Smooth muscle cell (in vitro differentiated cells): Measurements from ENCODE around the gene TCF23. TPM values are rescaled to one million over a fixed set of nuclear protein-coding genes. Genes with fewer than 3 reads are reported as not detected.

Experiments
- DNase-seq: peaks from one replicate; lab custom pipeline; 2025; ENCODE audit not compliant: unreplicated experiment; lab: John Stamatoyannopoulos, UW
- H2AFZ ChIP-seq: fragments of 200-600 bp; sonication (generic); 2 replicates; pipeline ENCODE4 v1.6.0; 2016; ENCODE audit warnings: antibody characterized with exemption, low read depth, mild to moderate bottlenecking
- H3F3A ChIP-seq: fragments of 200-600 bp; sonication (generic); 2 replicates; pipeline ENCODE4 v1.6.0; 2017; ENCODE audit warnings: antibody characterized with exemption, low read depth
- H3K27ac ChIP-seq: fragments of 200-600 bp; sonication (generic); 2 replicates; pipeline ENCODE4 v1.5.1; 2016; ENCODE audit warnings: low read depth, mild to moderate bottlenecking
- H3K27me3 ChIP-seq: fragments of 200-600 bp; sonication (generic); 2 replicates; pipeline ENCODE4 v1.6.1; 2016; ENCODE audit warnings: low read depth, mild to moderate bottlenecking
- H3K36me3 ChIP-seq: fragments of 200-600 bp; sonication (generic); 2 replicates; pipeline ENCODE4 v1.5.1; 2016; ENCODE audit warnings: low read depth
- H3K4me1 ChIP-seq: fragments of 200-600 bp; sonication (generic); 2 replicates; pipeline ENCODE4 v1.5.1; 2016; ENCODE audit warnings: low read depth
- H3K4me2 ChIP-seq: fragments of 200-600 bp; sonication (generic); 2 replicates; pipeline ENCODE4 v1.6.0; 2016; ENCODE audit warnings: mild to moderate bottlenecking
- H3K4me3 ChIP-seq: fragments of 200-600 bp; sonication (generic); 2 replicates; pipeline ENCODE4 v1.5.1; 2016; ENCODE audit warnings: mild to moderate bottlenecking
- H3K79me2 ChIP-seq: fragments of 200-600 bp; sonication (generic); 2 replicates; pipeline ENCODE4 v1.6.0; 2016; ENCODE audit warnings: low read depth, mild to moderate bottlenecking
- H3K9ac ChIP-seq: fragments of 200-600 bp; sonication (generic); 2 replicates; pipeline ENCODE4 v1.6.0; 2016; ENCODE audit warnings: low read depth
- H3K9me3 ChIP-seq: fragments of 200-600 bp; sonication (generic); replicated peaks from 2 replicates; pipeline ENCODE4 v1.5.1; 2016; ENCODE audit warnings: low read depth
- H4K20me1 ChIP-seq: fragments of 200-600 bp; sonication (generic); 2 replicates; pipeline ENCODE4 v1.6.0; 2016; ENCODE audit warnings: low read depth
- CTCF ChIP-seq: fragments of 200-600 bp; sonication (generic); IDR thresholded peaks from 2 replicates; pipeline ENCODE4 v1.5.1; 2017; ENCODE audit warnings: borderline replicate concordance, mild to moderate bottlenecking, antibody characterized with exemption; ENCODE audit not compliant: insufficient read depth, poor library complexity, severe bottlenecking
- WGBS: methylation state at CpG from one replicate; pipeline ENCODE4 v1.1.7; 2016; ENCODE audit warnings: low lambda C conversion rate; 5-methylcytosine and 5-hydroxymethylcytosine counted together
- polyA plus RNA-seq: library from polyadenylated mRNA; unstranded; fragments of >200 nt; fragmentation: Nextera tagmentation; extraction: Ambion mirVana; gene quantifications from 2 replicates; pipeline ENCODE4 v1.2.1, GENCODE V29; 2016
- total RNA-seq: library from RNA; depleted of rRNA; stranded (reverse); fragments of >200 nt; gene quantifications from 2 replicates; pipeline ENCODE4 v1.2.3, GENCODE V29; 2014

The TCF23 gene
- total and polyA plus RNA-seq, 2 experiments from 2014 or later, result not detected

GRCh38 chr2:27128668-27129571 is 19.9 kb upstream of the TCF23 start:
- Histone ChIP-seq H3K4me1 (peaks cover 6% of the 10 kb centered on the region), H3K4me2 (no peak overlapping the region), H3K79me2 (peaks cover 15% of the 10 kb centered on the region), H3K27me3 (no peaks in the 10 kb centered on the region), H3K4me3 (no peak overlapping the region), H2AFZ (no peak overlapping the region), H3K27ac (no peak overlapping the region), H3K36me3 (no peaks in the 10 kb centered on the region), H3K9ac (no peak overlapping the region), H3K9me3 (no peaks in the 10 kb centered on the region), H4K20me1 (peaks cover 18% of the 10 kb centered on the region), H3F3A (peaks cover 4% of the 10 kb centered on the region)
- no peak for DNase-seq
- TF ChIP-seq CTCF, result no peak
- 88% methylated on average over 11 of the region's 11 CpGs for WGBS

DNA sequence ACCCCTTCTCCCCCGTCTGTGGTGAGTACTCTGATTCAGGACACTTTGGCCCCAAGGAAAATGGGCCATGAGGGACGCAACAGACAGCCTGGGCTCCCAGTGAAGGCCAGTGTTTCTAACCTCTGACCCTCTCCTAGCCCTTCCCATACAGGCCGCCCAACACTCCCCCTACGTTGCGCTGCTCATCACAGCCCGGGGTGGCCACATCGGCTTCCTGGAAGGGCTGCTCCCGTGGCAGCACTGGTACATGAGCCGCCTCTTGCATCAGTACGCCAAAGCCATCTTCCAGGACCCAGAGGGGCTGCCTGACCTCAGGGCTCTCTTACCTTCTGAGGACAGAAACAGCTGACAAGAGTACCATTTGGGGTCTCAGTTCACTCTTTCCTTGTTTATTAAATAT is 18.4 kb upstream of the TCF23 start:
- DNase-seq, result no peak

DNA sequence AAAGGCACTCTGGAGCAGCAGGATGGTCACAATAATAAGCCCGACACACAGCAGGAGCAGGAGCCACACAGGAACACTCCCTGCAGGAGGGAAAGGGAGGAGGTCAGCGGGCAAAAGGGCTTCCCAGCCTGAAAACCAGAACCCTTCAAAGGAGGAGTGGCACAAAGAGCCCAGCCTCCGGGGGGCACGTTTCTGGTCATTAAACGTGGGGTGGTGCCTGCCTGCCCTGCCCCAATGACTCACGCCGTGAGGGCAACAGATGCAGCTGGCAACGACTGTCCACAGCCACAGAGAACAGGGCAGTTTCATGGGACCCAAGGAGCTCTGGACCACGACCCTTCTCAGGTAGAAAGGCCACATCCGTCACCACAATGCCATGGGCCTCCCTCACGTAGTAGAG is 17.4 kb upstream of the TCF23 start:
- Histone ChIP-seq H3K9me3 (no peaks in the 10 kb centered on the region), H3K9ac (no peak overlapping the region), H4K20me1 (peaks cover 18% of the 10 kb centered on the region), H3K4me2 (no peak overlapping the region), H3K27ac (no peak overlapping the region), H3K4me1 (peaks cover 6% of the 10 kb centered on the region), H3K36me3 (no peaks in the 10 kb centered on the region), H3K79me2 (peaks cover 17% of the 10 kb centered on the region), H3K4me3 (no peak overlapping the region), H3K27me3 (no peaks in the 10 kb centered on the region), H3F3A (peaks cover 4% of the 10 kb centered on the region), H2AFZ (no peak overlapping the region)
- 94% methylated on average over 11 of the region's 11 CpGs for WGBS
- TF ChIP-seq CTCF, result no peak
- no peak for DNase-seq

More for the DNA sequence above, 18.4 kb upstream of the TCF23 start:
- Histone ChIP-seq H3K4me1 (peaks cover 6% of the 10 kb centered on the region), H3F3A (peaks cover 4% of the 10 kb centered on the region), H3K4me3 (no peak overlapping the region), H2AFZ (no peak overlapping the region), H3K27ac (no peak overlapping the region), H4K20me1 (peaks cover 18% of the 10 kb centered on the region), H3K9me3 (no peaks in the 10 kb centered on the region), H3K27me3 (no peaks in the 10 kb centered on the region), H3K36me3 (no peaks in the 10 kb centered on the region), H3K79me2 (peaks cover 17% of the 10 kb centered on the region), H3K4me2 (no peak overlapping the region), H3K9ac (no peak overlapping the region)
- TF ChIP-seq CTCF, result no peak
- 96% methylated on average over 10 of the region's 10 CpGs for WGBS
